IMR-90 (cell line): ENCODE data around the gene EIF6. TPM values are rescaled to one million over a fixed set of nuclear protein-coding genes. Genes with fewer than 3 reads are reported as not detected.

ENCODE experiments used
- ATAC-seq: fragments of 200-7000 bp; cut with Tn5 transposase; 2 replicates; pipeline ENCODE4 v1.9.1; 2020; ENCODE audit warnings: low read depth, mild to moderate bottlenecking, moderate library complexity
- BruUV-seq: library from RNA; stranded (reverse); fragments of 400-500 nt; replicated peaks from 2 replicates; lab custom pipeline; 2021; lab: Mats Ljungman, UMichigan
- CTCF ChIA-PET: fragments of 300-600 bp; formaldehyde crosslinking; extraction: SDS; loops from one replicate; lab custom pipeline; 2021; ENCODE audit warnings: antibody characterized with exemption; lab: Yijun Ruan, JAX
- POLR2A ChIA-PET: fragments of 300-600 bp; sonication (Branson Sonifier 250); formaldehyde crosslinking; loops from one replicate; lab custom pipeline; 2022; ENCODE audit warnings: antibody characterized with exemption; ENCODE audit not compliant: unreplicated experiment; lab: Charles Lee
- DNase-seq: peaks from one replicate; pipeline ENCODE4 v3.0.0; 2013
- H2AFZ ChIP-seq: replicated peaks from 2 replicates; pipeline ENCODE3; 2013; ENCODE audit warnings: low read length, mild to moderate bottlenecking; ENCODE audit not compliant: poor library complexity
- H2AK5ac ChIP-seq: 2 replicates; pipeline ENCODE4 v1.6.1; 2013; ENCODE audit warnings: low read depth, low read length, inconsistent platforms
- H2AK9ac ChIP-seq: replicated peaks from 2 replicates; pipeline ENCODE3; 2013; ENCODE audit warnings: mild to moderate bottlenecking, low read depth, low read length, moderate library complexity; ENCODE audit not compliant: poor library complexity
- H2BK120ac ChIP-seq: 2 replicates; pipeline ENCODE4 v1.6.1; 2013; ENCODE audit warnings: low read depth, low read length, inconsistent platforms
- H2BK15ac ChIP-seq: 3 replicates; pipeline ENCODE4 v1.6.1; 2013; ENCODE audit warnings: low read depth, low read length, inconsistent platforms
- H2BK20ac ChIP-seq: 2 replicates; pipeline ENCODE4 v1.6.1; 2013; ENCODE audit warnings: low read depth, mild to moderate bottlenecking, inconsistent platforms, low read length, moderate library complexity
- H2BK5ac ChIP-seq: 2 replicates; pipeline ENCODE4 v1.6.1; 2013; ENCODE audit warnings: mild to moderate bottlenecking, low read depth, low read length, inconsistent platforms; ENCODE audit not compliant: poor library complexity, severe bottlenecking
- H3K14ac ChIP-seq: replicated peaks from 2 replicates; pipeline ENCODE4 v1.6.1; 2013; ENCODE audit warnings: low read depth, low read length, inconsistent platforms
- H3K18ac ChIP-seq: 2 replicates; pipeline ENCODE4 v1.6.1; 2013; ENCODE audit warnings: low read depth, low read length, control low read depth
- H3K23ac ChIP-seq: 2 replicates; pipeline ENCODE4 v1.6.1; 2013; ENCODE audit warnings: low read depth, low read length, inconsistent platforms
- H3K27ac ChIP-seq: 2 replicates; pipeline ENCODE4 v1.5.1; 2013; ENCODE audit warnings: mild to moderate bottlenecking, control low read depth, low read length; ENCODE audit not compliant: insufficient read depth
- H3K27me3 ChIP-seq: 2 replicates; pipeline ENCODE4 v1.6.1; 2013; ENCODE audit warnings: low read length; ENCODE audit not compliant: control insufficient read depth, insufficient read depth
- H3K36me3 ChIP-seq: 2 replicates; pipeline ENCODE4 v1.6.1; 2013; ENCODE audit warnings: low read length, mixed read lengths; ENCODE audit not compliant: control insufficient read depth, insufficient read depth
- H3K4ac ChIP-seq: 2 replicates; pipeline ENCODE4 v1.6.1; 2013; ENCODE audit warnings: low read depth, low read length, inconsistent platforms
- H3K4me1 ChIP-seq: 2 replicates; pipeline ENCODE4 v1.6.1; 2013; ENCODE audit warnings: low read length, mixed read lengths; ENCODE audit not compliant: control insufficient read depth, insufficient read depth
- H3K4me2 ChIP-seq: 2 replicates; pipeline ENCODE4 v1.6.1; 2013; ENCODE audit warnings: low read depth, mild to moderate bottlenecking, control low read depth, low read length, moderate library complexity
- H3K4me3 ChIP-seq: 2 replicates; pipeline ENCODE4 v1.5.1; 2013; ENCODE audit warnings: low read depth, mild to moderate bottlenecking, control low read depth, low read length, moderate library complexity; ENCODE audit not compliant: insufficient read depth
- H3K56ac ChIP-seq: 2 replicates; pipeline ENCODE4 v1.6.1; 2013; ENCODE audit warnings: low read length, inconsistent platforms; ENCODE audit not compliant: insufficient read depth; ENCODE audit errors: extremely low read depth
- H3K79me1 ChIP-seq, 2 experiments: 2 replicates each; pipeline ENCODE4 v1.6.1; 2013; ENCODE audit warnings: low read length in 2 of 2, inconsistent platforms in 1 of 2, low read depth in 1 of 2
- H3K9ac ChIP-seq: 2 replicates; pipeline ENCODE4 v1.6.1; 2013; ENCODE audit warnings: low read depth, low read length, control low read depth
- H3K9me1 ChIP-seq: 2 replicates; pipeline ENCODE4 v1.6.1; 2013; ENCODE audit warnings: low read length, inconsistent platforms; ENCODE audit not compliant: insufficient read depth
- H3K9me3 ChIP-seq: 2 replicates; pipeline ENCODE4 v1.6.1; 2013; ENCODE audit warnings: low read length; ENCODE audit not compliant: control insufficient read depth, insufficient read depth
- H4K20me1 ChIP-seq: 2 replicates; pipeline ENCODE4 v1.6.1; 2013; ENCODE audit warnings: low read length, inconsistent platforms; ENCODE audit not compliant: insufficient read depth
- H4K5ac ChIP-seq: 2 replicates; pipeline ENCODE4 v1.6.1; 2013; ENCODE audit warnings: mild to moderate bottlenecking, low read depth, low read length, control low read depth
- H4K8ac ChIP-seq, 2 experiments: 2 replicates each; pipeline ENCODE4 v1.6.1; 2013; ENCODE audit warnings: low read depth in 2 of 2, low read length in 2 of 2, control low read depth in 1 of 2, inconsistent platforms in 1 of 2
- H4K91ac ChIP-seq: 2 replicates; pipeline ENCODE4 v1.6.1; 2013; ENCODE audit warnings: low read depth, low read length, inconsistent platforms; ENCODE audit not compliant: insufficient read depth
- BHLHE40 ChIP-seq: fragments of 150-350 bp; IDR thresholded peaks from 2 replicates; pipeline ENCODE4 v1.6.1; 2016; ENCODE audit warnings: mild to moderate bottlenecking, low read depth, low read length
- CHD1 ChIP-seq: IDR thresholded peaks from 2 replicates; pipeline ENCODE4 v1.6.1; 2012; ENCODE audit warnings: low read depth, low read length, improper control_type of control experiment
- RAD21 ChIP-seq: IDR thresholded peaks from 2 replicates; pipeline ENCODE4 v1.6.1; 2012; ENCODE audit warnings: low read length, improper control_type of control experiment
- RCOR1 ChIP-seq: IDR thresholded peaks from 2 replicates; pipeline ENCODE4 v1.6.1; 2012; ENCODE audit warnings: mild to moderate bottlenecking, low read length, improper control_type of control experiment; ENCODE audit not compliant: insufficient replicate concordance
- WGBS, 2 experiments: methylation state at CpG; one replicate each; pipeline versions ENCODE4 v1.1.5 to v1.1.7; 2013; ENCODE audit warnings: missing lambda C conversion rate in 2 of 2; ENCODE audit not compliant: insufficient read length in 1 of 2; ENCODE audit errors: extremely low coverage in 2 of 2; 5-methylcytosine and 5-hydroxymethylcytosine counted together
- dilution Hi-C: fragments of 300-500 bp; cut with HindIII; formaldehyde crosslinking; loops from one replicate; pipeline ENCODE4 v1.14.3; 2018; ENCODE audit warnings: low sequenced_read_pairs; ENCODE audit not compliant: unreplicated experiment
- in situ Hi-C: fragments of 300-500 bp; cut with MboI; formaldehyde crosslinking; loops from 3 replicates; pipeline ENCODE4 v1.14.3; 2019; ENCODE audit warnings: low sequenced_read_pairs, inconsistent platforms, mixed read lengths
- intact Hi-C: fragments of 100-400 bp; cut with micrococcal nuclease; formaldehyde crosslinking; loops from 2 replicates; pipeline ENCODE4 v1.10.0; 2022
- polyA plus RNA-seq, 3 experiments: library from polyadenylated mRNA; depleted of rRNA; stranded (reverse); fragments of >200 nt; gene quantifications; 2 replicates each; pipeline ENCODE4 v1.2.3, GENCODE V29; 2012; ENCODE audit warnings: low replicate concordance in 1 of 3
- total RNA-seq: library from RNA; depleted of rRNA; stranded (reverse); fragments of >200 nt; gene quantifications from 2 replicates; pipeline ENCODE4 v1.2.3, GENCODE V29; 2012

Gene EIF6
- total and polyA plus RNA-seq, 2 of the 4 experiments (the other 2 are of a cell fraction), result 215 to 227 TPM

DNA sequence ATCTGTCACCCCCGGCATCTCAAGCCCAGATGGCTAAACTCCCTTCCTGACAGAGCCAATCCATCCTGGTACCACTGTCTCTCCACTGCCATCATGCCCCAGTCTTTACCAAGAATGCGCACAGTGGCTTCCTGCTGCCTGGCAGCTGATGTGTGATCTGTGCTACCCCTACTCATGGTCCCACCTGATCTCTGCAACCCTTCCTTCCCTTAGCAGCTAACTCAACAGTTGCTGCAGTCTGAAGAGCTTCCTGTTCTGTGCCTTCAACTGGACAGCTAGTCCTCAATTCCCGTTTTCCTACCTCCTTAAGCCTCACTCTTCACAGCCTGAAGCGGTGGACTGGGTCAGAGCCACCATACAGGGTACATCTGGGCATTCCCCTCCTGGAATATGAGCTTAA, 15.2 kb upstream of the EIF6 start:
- Histone ChIP-seq H3K27me3 (no peaks in the 10 kb centered on the region; the same call in 1 of the 2 replicates), H4K8ac (no peak overlapping the region), H2BK120ac (no peak overlapping the region), H3K4me2 (no peak overlapping the region), H3K4me1 (peaks cover 29% of the 10 kb centered on the region), H3K56ac (no peak overlapping the region), H3K14ac (0 out of 2 replicates have a peak overlapping the region, but pooled peaks have one; percentile 31), H3K9ac (no peak overlapping the region), H3K79me1 (peaks cover 0 to 18% of the 10 kb centered on the region in 2 experiments; a peak in 2 of 4 replicates), H3K9me3 (no peaks in the 10 kb centered on the region), H4K5ac (no peak overlapping the region), H3K18ac (no peak overlapping the region), H2AFZ (no peak overlapping the region), H2BK20ac (peak overlapping the region; percentile 48; the same call in 1 of the 2 replicates), H2BK15ac (no peak overlapping the region), H4K20me1 (no peaks in the 10 kb centered on the region), H3K36me3 (no peaks in the 10 kb centered on the region), H3K9me1 (peaks cover 22% of the 10 kb centered on the region), H3K27ac (no peak overlapping the region), H4K91ac (0 out of 2 replicates have a peak overlapping the region, but pooled peaks have one; percentile 27), H2BK5ac (no peak overlapping the region), H3K4me3 (no peak overlapping the region), H3K23ac (0 out of 2 replicates have a peak overlapping the region, but pooled peaks have one; percentile 21), H3K4ac (peak overlapping the region; percentile 27; the same call in 1 of the 2 replicates), H2AK9ac (no peak overlapping the region), H2AK5ac (peak overlapping the region; percentile 76; the same call in 1 of the 2 replicates)
- ChIA-PET CTCF (no interaction called here), POLR2A (no interaction called here)
- in situ Hi-C loops, result no loop called here
- no TSS peak for BruUV-seq
- dilution Hi-C loops, result no loop called here
- no peak for TF ChIP-seq RAD21
- TF ChIP-seq BHLHE40, result no peak
- TF ChIP-seq CHD1, result no peak
- TF ChIP-seq RCOR1, result no peak
- ATAC-seq, result no peak
- WGBS, 2 experiments, result 83% methylated on average over 2 of the region's 4 CpGs; no CpG with 5 or more reads in 1 of the 2 experiments
- no peak for DNase-seq
- intact Hi-C loops, result loop anchor here (5.0 kb wide), 1 partner anchor 73 kb away; no protein-coding TSS in a partner anchor
